K562 (cell line): Measurements from ENCODE around the gene OOSP1. TPM values are rescaled to one million over a fixed set of nuclear protein-coding genes. Genes with fewer than 3 reads are reported as not detected.

ENCODE experiments used
- ATAC-seq: fragments of 200-7000 bp; cut with Tn5 transposase; 3 replicates; pipeline ENCODE4 v1.9.1; 2020; ENCODE audit warnings: moderate library complexity
- BruUV-seq: library from RNA; stranded (reverse); fragments of 400-500 nt; replicated peaks from 2 replicates; lab custom pipeline; 2021; lab: Mats Ljungman, UMichigan
- CTCF ChIA-PET: fragments of 300-600 bp; formaldehyde crosslinking; extraction: SDS; loops from one replicate; lab custom pipeline; 2021; ENCODE audit warnings: low intra/inter-chr PET ratio; lab: Yijun Ruan, JAX
- POLR2A ChIA-PET: fragments of 300-600, 350-650 bp; sonication (Branson Sonifier 250); formaldehyde crosslinking; extraction: SDS; loops from one replicate; lab custom pipeline; 2021; ENCODE audit warnings: antibody characterized with exemption, inconsistent platforms; lab: Yijun Ruan, JAX
- DNase-seq, 4 experiments: peaks; one replicate each; pipeline versions ENCODE4 v3.0.0 to v3.0.0-alpha.2; 2011 to 2018; ENCODE audit warnings: low spot score in 3 of 4, mixed read lengths in 3 of 4; ENCODE audit errors: extremely low read depth in 1 of 4
- FAIRE-seq: peaks from 2 replicates; lab custom pipeline; 2011; peaks lifted over from hg19 to GRCh38; lab: Jason Lieb, UNC
- H2AFZ ChIP-seq: 2 replicates; pipeline ENCODE4 v1.6.0; 2011; ENCODE audit warnings: low read depth, low read length, control low read depth, inconsistent platforms
- H3K27ac ChIP-seq: fragments of 200-600 bp; 3 replicates; pipeline ENCODE4 v1.8.0; 2011; ENCODE audit warnings: low read depth, mild to moderate bottlenecking, control low read depth, inconsistent platforms, low read length, moderate library complexity, mixed read lengths; ENCODE audit errors: extremely low read depth
- H3K27me3 ChIP-seq, 2 experiments: fragments of 300-600 bp in 1 of 2; 2 replicates in 1 of 2; 3 replicates in 1 of 2; pipeline versions ENCODE4 v1.6.0 to v1.8.0; 2011; ENCODE audit warnings: inconsistent platforms in 2 of 2, low read length in 2 of 2, mild to moderate bottlenecking in 1 of 2, mixed read lengths in 1 of 2, moderate library complexity in 1 of 2; ENCODE audit not compliant: control insufficient read depth in 2 of 2, insufficient read depth in 2 of 2
- H3K36me3 ChIP-seq: fragments of 300-600 bp; 3 replicates; pipeline ENCODE4 v1.8.0; 2011; ENCODE audit warnings: mild to moderate bottlenecking, low read length, inconsistent platforms; ENCODE audit not compliant: control insufficient read depth, insufficient read depth
- H3K4me1 ChIP-seq, 2 experiments: fragments of 200-600 bp in 1 of 2; replicated peaks in 1 of 2; 2 replicates in 1 of 2; 3 replicates in 1 of 2; pipeline versions ENCODE4 v1.5.1 to v1.8.0; 2011; ENCODE audit warnings: inconsistent platforms in 2 of 2, low read length in 2 of 2, mild to moderate bottlenecking in 1 of 2, mixed read lengths in 1 of 2, moderate library complexity in 1 of 2; ENCODE audit not compliant: control insufficient read depth in 2 of 2, insufficient read depth in 2 of 2
- H3K4me2 ChIP-seq: 2 replicates; pipeline ENCODE4 v1.6.1; 2011; ENCODE audit warnings: low read length, control low read depth, inconsistent platforms, mixed read lengths; ENCODE audit not compliant: insufficient read depth
- H3K4me3 ChIP-seq: fragments of 200-600 bp; sonication (generic), shearing (Covaris generic); 2 replicates; pipeline ENCODE4 v1.5.1; 2016; ENCODE audit warnings: control low read depth, inconsistent platforms
- H3K79me2 ChIP-seq: fragments of 200-600 bp; 3 replicates; pipeline ENCODE4 v1.8.0; 2011; ENCODE audit warnings: low read length, inconsistent platforms; ENCODE audit not compliant: control insufficient read depth, insufficient read depth
- H3K9ac ChIP-seq, 2 experiments: 2 replicates each; pipeline versions ENCODE4 v1.6.0 to v1.6.1; 2011; ENCODE audit warnings: low read depth in 2 of 2, low read length in 2 of 2, control low read depth in 1 of 2, inconsistent platforms in 1 of 2, mild to moderate bottlenecking in 1 of 2, mixed read lengths in 1 of 2; ENCODE audit not compliant: insufficient read depth in 1 of 2
- H3K9me1 ChIP-seq: one replicate; pipeline ENCODE4 v1.6.0; 2011; ENCODE audit warnings: inconsistent platforms, mild to moderate bottlenecking, low read length, moderate library complexity; ENCODE audit not compliant: control insufficient read depth, insufficient read depth
- H3K9me3 ChIP-seq: replicated peaks from 2 replicates; pipeline ENCODE4 v1.5.1; 2011; ENCODE audit warnings: low read depth, low read length, inconsistent platforms; ENCODE audit not compliant: control insufficient read depth, insufficient read depth
- H4K20me1 ChIP-seq: replicated peaks from 2 replicates; pipeline ENCODE4 v1.6.1; 2011; ENCODE audit warnings: low read length, inconsistent platforms, mixed read lengths; ENCODE audit not compliant: control insufficient read depth, insufficient read depth
- CBX5 ChIP-seq: IDR thresholded peaks from 2 replicates; pipeline ENCODE4 v1.6.1; 2014; ENCODE audit warnings: low read depth, borderline replicate concordance
- CXXC5 ChIP-seq: fragments of 250-450 bp; sonication (Bioruptor Pico); IDR thresholded peaks from 2 replicates; pipeline ENCODE4 v1.8.0; 2022; ENCODE audit warnings: inconsistent platforms, mild to moderate bottlenecking, moderate library complexity
- E2F3 ChIP-seq: fragments of 250-450 bp; sonication (Bioruptor Pico); IDR thresholded peaks from 2 replicates; pipeline ENCODE4 v1.4.0; 2020; ENCODE audit warnings: mild to moderate bottlenecking
- RFX5 ChIP-seq: IDR thresholded peaks from 2 replicates; pipeline ENCODE4 v1.6.1; 2011; ENCODE audit warnings: low read depth, mild to moderate bottlenecking, improper control_type of control experiment, low read length
- ZNF766 ChIP-seq: fragments of 200-800 bp; sonication (Bioruptor generic); conservative IDR thresholded peaks from 2 replicates; pipeline ENCODE4 v1.6.1; 2016; ENCODE audit warnings: missing genetic modification characterization, missing compliant biosample characterization
- WGBS: fragments of 100-300 bp; shearing (Covaris generic); methylation state at CpG from one replicate; pipeline ENCODE4 v1.1.6; 2016; ENCODE audit warnings: low coverage, mixed read lengths; ENCODE audit not compliant: insufficient coverage; ENCODE audit errors: missing lambda C conversion rate; 5-methylcytosine and 5-hydroxymethylcytosine counted together
- in situ Hi-C: fragments of 300-500 bp; cut with MboI; formaldehyde crosslinking; loops from 4 replicates; pipeline ENCODE4 v1.15.0; 2018; ENCODE audit warnings: inconsistent platforms, mixed read lengths
- intact Hi-C: fragments of 100-400 bp; cut with micrococcal nuclease; formaldehyde crosslinking; loops from 2 replicates; pipeline ENCODE4 v1.14.2; 2022
- polyA plus RNA-seq, 8 experiments: library from polyadenylated mRNA; depleted of rRNA in 4 of 8; stranded (reverse) in 5 of 8; unstranded in 3 of 8; fragments of >200 nt; fragmentation: Nextera tagmentation in 2 of 8; fragmentation: Illumina TruSeq in 1 of 8; extraction: Ambion mirVana in 2 of 8; extraction: Trizol in 1 of 8; gene quantifications; 2 replicates each; pipeline versions ENCODE4 v1.2.1 to v1.2.3, GENCODE V29; 2011 to 2014; ENCODE audit warnings: inconsistent platforms in 1 of 8, missing spikeins in 1 of 8
- total RNA-seq, 7 experiments: library from RNA; depleted of rRNA in 6 of 7; stranded (reverse); fragments of >200 nt in 6 of 7; fragmentation: Illumina TruSeq in 2 of 7; extraction: Trizol in 2 of 7; gene quantifications; 2 replicates each; pipeline versions ENCODE4 v1.2.1 to v1.2.3, GENCODE V29; 2011 to 2021; ENCODE audit warnings: low replicate concordance in 1 of 7
- TF ChIP-seq, protein P1 (sequence below): IDR thresholded peaks from 2 replicates; pipeline ENCODE4 v1.6.1; 2014; ENCODE audit warnings: antibody characterized with exemption

OOSP1 gene
- total and polyA plus RNA-seq, 9 of the 15 experiments (the other 6 are each of a cell fraction or from before 2014, with no cell fraction given), result 0.14 to 3.0 (median 0.61) TPM

DNA sequence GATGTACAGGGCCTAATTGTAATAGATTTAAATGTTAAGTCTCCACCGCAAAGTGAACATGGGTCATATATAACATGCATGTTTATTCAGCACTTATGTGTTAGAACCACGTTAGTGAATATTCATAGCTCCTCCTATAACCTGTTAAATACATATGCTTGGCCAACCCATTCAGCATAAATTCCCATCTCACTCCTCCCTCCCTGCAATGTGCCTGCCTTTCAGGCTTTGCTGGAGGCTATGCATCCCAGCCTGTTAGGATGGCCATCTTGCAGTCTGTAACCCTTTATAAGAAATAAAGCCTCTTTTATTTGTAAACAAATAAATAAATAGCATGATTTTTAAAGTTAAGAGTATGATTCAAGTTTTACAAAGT is 23.9 kb downstream of the OOSP1 start:
- Histone ChIP-seq H3K79me2 (no peaks in the 10 kb centered on the region), H3K36me3 (peaks cover 7% of the 10 kb centered on the region; the same call in 2 of the 3 replicates), H3K27me3 (no peaks in the 10 kb centered on the region), H4K20me1 (no peaks in the 10 kb centered on the region), H3K4me3 (no peak overlapping the region), H2AFZ (peak overlapping the region; percentile 71), H3K27ac (peak overlapping the region; percentile 68), H3K4me1 (peaks cover 0 to 25% of the 10 kb centered on the region in 2 experiments; a peak in 3 of 5 replicates), H3K9me3 (peaks cover 34% of the 10 kb centered on the region), H3K9ac (no peak overlapping the region; a peak in 1 of 4 replicates), H3K9me1 (no peaks in the 10 kb centered on the region), H3K4me2 (peak overlapping the region; percentile 8; the same call in 1 of the 2 replicates)
- no peak for FAIRE-seq
- intact Hi-C loops (no loop called here), in situ Hi-C loops (no loop called here)
- 57% methylated on average over 2 of the region's 2 CpGs for WGBS
- ChIA-PET POLR2A (interaction anchor here (0.7 kb wide), 1 partner anchor 13 kb away, joined by 3 read pairs; no protein-coding TSS in a partner anchor), CTCF (no interaction called here)
- TF ChIP-seq CBX5 (peak; percentile 48; the same call in 1 of the 2 replicates), E2F3 (CRISPR knock-in tag) (no peak), RFX5 (no peak), CXXC5 (CRISPR knock-in tag) (peak; percentile 15; the same call in 1 of the 2 replicates), ZNF766 (CRISPR knock-in tag) (0 out of 2 replicates have a peak, but pooled peaks have one; percentile 14)
- TF ChIP-seq, protein P1, sequence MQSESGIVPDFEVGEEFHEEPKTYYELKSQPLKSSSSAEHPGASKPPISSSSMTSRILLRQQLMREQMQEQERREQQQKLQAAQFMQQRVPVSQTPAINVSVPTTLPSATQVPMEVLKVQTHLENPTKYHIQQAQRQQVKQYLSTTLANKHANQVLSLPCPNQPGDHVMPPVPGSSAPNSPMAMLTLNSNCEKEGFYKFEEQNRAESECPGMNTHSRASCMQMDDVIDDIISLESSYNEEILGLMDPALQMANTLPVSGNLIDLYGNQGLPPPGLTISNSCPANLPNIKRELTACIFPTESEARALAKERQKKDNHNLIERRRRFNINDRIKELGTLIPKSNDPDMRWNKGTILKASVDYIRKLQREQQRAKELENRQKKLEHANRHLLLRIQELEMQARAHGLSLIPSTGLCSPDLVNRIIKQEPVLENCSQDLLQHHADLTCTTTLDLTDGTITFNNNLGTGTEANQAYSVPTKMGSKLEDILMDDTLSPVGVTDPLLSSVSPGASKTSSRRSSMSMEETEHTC, result no peak
- DNase-seq, result no peak
- peak; percentile 26 for ATAC-seq
- no TSS peak for BruUV-seq
